G401.6 (cell line): ENCODE results near the gene C14orf180.

ENCODE experiments used
- FAIRE-seq: peaks from 2 replicates; lab custom pipeline; 2012; peaks lifted over from hg19 to GRCh38; lab: Jason Lieb, UNC

The C14orf180 gene

GRCh38 chr14:104561632-104562495 lies 17.7 kb upstream of the C14orf180 start:
- FAIRE-seq: no peak

GRCh38 chr14:104562606-104563005 lies 17.0 kb upstream of the C14orf180 start:
- no peak for FAIRE-seq

GRCh38 chr14:104563191-104563741 lies 16.3 kb upstream of the C14orf180 start:
- FAIRE-seq: no peak

- no peak for FAIRE-seq
These were observed 15.6 kb upstream of the C14orf180 start for GRCh38 chr14:104563742-104564615.

- no peak for FAIRE-seq
These were observed 14.6 kb upstream of the C14orf180 start for GRCh38 chr14:104564744-104565679.

- FAIRE-seq: no peak
These were observed 12.2 kb upstream of the C14orf180 start for GRCh38 chr14:104567141-104567956.

GRCh38 chr14:104567957-104568225 lies 11.7 kb upstream of the C14orf180 start:
- FAIRE-seq: no peak

- no peak for FAIRE-seq
These were observed 10.9 kb upstream of the C14orf180 start for GRCh38 chr14:104568620-104569019.

- no peak for FAIRE-seq
These were observed 10.1 kb upstream of the C14orf180 start for GRCh38 chr14:104569435-104569834.

- FAIRE-seq: no peak
These were observed 8.3 kb upstream of the C14orf180 start for GRCh38 chr14:104571246-104571645.

- no peak for FAIRE-seq
These were observed 7.4 kb upstream of the C14orf180 start for GRCh38 chr14:104572024-104572626.

- no peak for FAIRE-seq
These were observed 6.9 kb upstream of the C14orf180 start for GRCh38 chr14:104572668-104573067.

GRCh38 chr14:104573930-104574329 lies 5.6 kb upstream of the C14orf180 start:
- no peak for FAIRE-seq

GRCh38 chr14:104574536-104574935 lies 5.0 kb upstream of the C14orf180 start:
- FAIRE-seq: no peak

GRCh38 chr14:104574978-104575583 lies 4.5 kb upstream of the C14orf180 start:
- FAIRE-seq: no peak

- FAIRE-seq: no peak
These were observed 3.2 kb upstream of the C14orf180 start for GRCh38 chr14:104576232-104576969.

- FAIRE-seq: no peak
These were observed 2.6 kb upstream of the C14orf180 start for GRCh38 chr14:104576970-104577332.

- FAIRE-seq: no peak
These were observed 2.1 kb upstream of the C14orf180 start for GRCh38 chr14:104577426-104577825.

GRCh38 chr14:104577847-104578301 lies 1.7 kb upstream of the C14orf180 start:
- FAIRE-seq: no peak

GRCh38 chr14:104578321-104578720 lies 1.2 kb upstream of the C14orf180 start:
- FAIRE-seq: no peak
